WERI-Rb-1 (cell line): Measurements from ENCODE around the gene MYO9A.
"Not testable (repeated sequence)": the region's sequence is repeated elsewhere in the genome, so short reads cannot be mapped to it uniquely, and the experiment has no call there.

Experiments
- DNase-seq: peaks from one replicate; pipeline ENCODE4 v3.0.0-alpha.2; 2020
- H3K27ac ChIP-seq: fragments of 250-450 bp; sonication (Bioruptor Pico); 2 replicates; pipeline ENCODE4 v1.5.1; 2020; ENCODE audit warnings: mild to moderate bottlenecking, moderate library complexity
- H3K27me3 ChIP-seq: fragments of 250-450 bp; sonication (Bioruptor Pico); 2 replicates; pipeline ENCODE4 v1.5.1; 2021; ENCODE audit warnings: mild to moderate bottlenecking, low read depth, moderate library complexity; ENCODE audit not compliant: insufficient read depth, severe bottlenecking
- H3K36me3 ChIP-seq: fragments of 250-450 bp; sonication (Bioruptor Pico); 2 replicates; pipeline ENCODE4 v1.5.1; 2020; ENCODE audit warnings: mild to moderate bottlenecking, moderate library complexity
- H3K4me3 ChIP-seq: 2 replicates; pipeline ENCODE4 v1.5.1; 2011; ENCODE audit warnings: low read depth, mild to moderate bottlenecking, control low read depth, low read length
- H3K9me3 ChIP-seq: fragments of 250-450 bp; sonication (Bioruptor Pico); 2 replicates; pipeline ENCODE4 v1.5.1; 2021; ENCODE audit warnings: mild to moderate bottlenecking, moderate library complexity; ENCODE audit not compliant: severe bottlenecking
- CTCF ChIP-seq: IDR thresholded peaks from 2 replicates; pipeline ENCODE4 v1.5.1; 2011; ENCODE audit warnings: low read depth, mild to moderate bottlenecking, control low read depth, inconsistent platforms, low read length

Gene MYO9A

DNA sequence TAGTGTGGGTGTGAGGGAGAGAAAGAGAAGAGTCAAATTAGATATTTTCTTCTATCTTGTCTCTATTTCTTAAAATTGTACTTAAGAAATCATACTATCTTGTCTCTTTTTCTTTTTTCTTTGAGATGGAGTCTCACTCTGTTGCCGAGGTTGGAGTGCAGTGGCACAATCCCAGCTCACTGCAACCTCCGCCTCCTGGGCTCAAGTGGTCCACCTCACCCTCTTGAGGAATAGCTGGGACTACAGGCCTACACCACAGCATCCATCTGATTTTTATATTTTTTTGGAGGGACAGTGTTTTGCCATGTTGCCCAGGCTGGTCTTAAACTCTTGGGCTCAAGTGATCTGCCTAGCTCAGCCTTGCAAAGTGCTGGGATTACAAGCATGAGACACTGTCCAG is 104.2 kb downstream of the MYO9A start:
- Histone ChIP-seq H3K9me3 (no peaks in the 10 kb centered on the region), H3K36me3 (no peaks in the 10 kb centered on the region), H3K27ac (no peak overlapping the region), H3K27me3 (no peaks in the 10 kb centered on the region), H3K4me3 (no peak overlapping the region)
- DNase-seq: no peak
- no peak for TF ChIP-seq CTCF

- no peak overlapping the region for H3K27ac ChIP-seq
These were observed 106.5 kb downstream of the MYO9A start for GRCh38 chr15:72011302-72011942.

DNA sequence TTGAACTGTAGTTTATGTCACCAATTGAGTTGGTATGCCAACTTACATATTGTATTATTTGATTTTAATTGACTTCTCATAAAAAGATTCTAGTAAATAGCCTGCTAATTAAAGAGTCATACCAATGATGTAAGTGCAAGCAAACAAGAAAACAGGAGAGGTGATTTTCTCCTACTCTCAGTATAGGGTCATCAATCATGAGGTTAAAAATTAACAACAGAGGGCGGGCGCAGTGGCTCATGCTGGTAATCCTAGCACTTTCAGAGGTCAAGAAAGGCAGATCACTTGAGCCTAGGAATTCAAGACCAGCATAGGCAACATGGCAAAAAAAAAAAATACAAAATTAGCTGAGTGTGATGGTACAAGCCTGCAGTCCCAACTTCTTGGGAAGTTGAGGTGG is 108.7 kb downstream of the MYO9A start:
- Histone ChIP-seq H3K36me3 (no peaks in the 10 kb centered on the region), H3K9me3 (no peaks in the 10 kb centered on the region), H3K4me3 (no peak overlapping the region), H3K27me3 (no peaks in the 10 kb centered on the region), H3K27ac (no peak overlapping the region)
- no peak for TF ChIP-seq CTCF
- DNase-seq: peak; percentile 12

More at GRCh38 chr15:72011302-72011942, 106.5 kb downstream of the MYO9A start:
- DNase-seq: no peak
- Histone ChIP-seq H3K36me3 (no peaks in the 10 kb centered on the region), H3K27me3 (no peaks in the 10 kb centered on the region), H3K4me3 (no peak overlapping the region), H3K9me3 (no peaks in the 10 kb centered on the region)
- TF ChIP-seq CTCF: no peak

DNA sequence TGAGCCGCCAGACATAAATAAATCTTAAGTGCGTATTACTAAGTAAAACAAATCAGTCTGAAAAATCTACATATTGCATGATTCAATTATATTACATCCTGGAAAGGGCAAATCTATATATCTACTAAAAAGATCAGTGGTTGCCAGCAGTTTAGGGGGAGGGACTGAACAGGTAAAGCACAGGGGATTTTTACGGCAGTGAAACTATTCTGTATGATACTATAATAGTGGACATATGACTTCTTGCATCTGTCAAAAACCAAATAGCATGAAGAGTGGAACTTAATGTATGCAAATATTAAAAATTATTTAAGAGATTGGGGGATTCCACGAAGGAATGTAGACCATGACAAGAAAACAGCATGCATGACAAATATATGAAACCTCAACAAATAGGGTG is 111.6 kb downstream of the MYO9A start:
- H3K27me3 ChIP-seq: no peaks in the 10 kb centered on the region
- no peak overlapping the region for H3K4me3 ChIP-seq

DNA sequence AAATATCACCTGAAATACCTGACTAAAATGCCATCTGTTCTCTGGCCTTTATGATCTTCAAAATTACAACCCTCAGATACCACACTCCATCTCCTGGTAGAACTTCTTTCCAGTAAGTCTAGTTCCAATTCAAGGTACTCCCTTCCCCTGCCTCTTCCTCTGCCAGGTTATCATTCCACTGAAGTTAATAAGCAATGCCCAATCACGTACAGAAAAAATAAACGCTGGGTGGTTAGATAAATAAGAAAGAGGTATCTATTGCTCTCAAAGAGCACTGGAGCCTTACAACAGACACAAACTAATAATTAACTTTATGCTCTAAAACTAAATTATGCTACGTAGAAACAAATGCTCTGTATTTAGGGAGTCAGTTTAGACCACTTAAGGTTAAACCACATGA is 112.5 kb downstream of the MYO9A start:
- Histone ChIP-seq H3K4me3 (no peak overlapping the region), H3K9me3 (no peaks in the 10 kb centered on the region), H3K27ac (no peak overlapping the region), H3K36me3 (no peaks in the 10 kb centered on the region), H3K27me3 (no peaks in the 10 kb centered on the region)
- DNase-seq: no peak
- TF ChIP-seq CTCF: no peak

More for the DNA sequence above, 111.6 kb downstream of the MYO9A start:
- DNase-seq: no peak
- Histone ChIP-seq H3K27ac (no peak overlapping the region), H3K9me3 (no peaks in the 10 kb centered on the region), H3K36me3 (no peaks in the 10 kb centered on the region)
- no peak for TF ChIP-seq CTCF

DNA sequence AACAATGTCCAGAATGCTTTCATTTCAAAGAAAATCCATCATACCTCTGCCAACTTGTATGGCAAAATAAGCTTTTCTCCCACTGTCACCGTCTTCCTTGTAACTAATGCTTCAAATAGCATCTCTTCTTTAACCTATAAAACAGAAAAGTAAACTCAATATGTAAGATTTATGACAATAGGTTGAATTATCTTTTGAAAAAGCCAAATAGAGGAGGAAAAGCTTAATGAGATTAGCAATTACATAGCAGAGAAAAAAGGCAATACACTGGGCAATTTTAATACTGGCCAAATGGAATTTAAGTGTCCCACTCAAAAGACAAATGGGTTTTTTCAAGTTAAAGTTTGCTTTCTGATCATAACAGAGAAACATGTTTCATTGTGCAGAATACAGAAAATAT is 118.1 kb downstream of the MYO9A start:
- no peaks in the 10 kb centered on the region for H3K27me3 ChIP-seq
- no peak for DNase-seq
- H3K4me3 ChIP-seq: no peak overlapping the region
- no peaks in the 10 kb centered on the region for H3K9me3 ChIP-seq
- no peak overlapping the region for H3K27ac ChIP-seq
- no peak for TF ChIP-seq CTCF
- no peaks in the 10 kb centered on the region for H3K36me3 ChIP-seq

GRCh38 chr15:71998717-71999116 is 119.2 kb downstream of the MYO9A start:
- H3K36me3 ChIP-seq, H3K9me3 ChIP-seq, H3K27me3 ChIP-seq, H3K27ac ChIP-seq, H3K4me3 ChIP-seq, DNase-seq: not testable (repeated sequence)
